IMR-90 (cell line): Measurements from ENCODE around the gene EHBP1L1.

Experiments
- RCOR1 ChIP-seq: IDR thresholded peaks from 2 replicates; pipeline ENCODE4 v1.6.1; 2012; ENCODE audit warnings: mild to moderate bottlenecking, low read length, improper control_type of control experiment; ENCODE audit not compliant: insufficient replicate concordance
- TF ChIP-seq, protein P1 (sequence below): conservative IDR thresholded peaks from 2 replicates; pipeline ENCODE4 v1.5.1; 2012; ENCODE audit warnings: mild to moderate bottlenecking, low read depth, low read length, improper control_type of control experiment

DNA sequence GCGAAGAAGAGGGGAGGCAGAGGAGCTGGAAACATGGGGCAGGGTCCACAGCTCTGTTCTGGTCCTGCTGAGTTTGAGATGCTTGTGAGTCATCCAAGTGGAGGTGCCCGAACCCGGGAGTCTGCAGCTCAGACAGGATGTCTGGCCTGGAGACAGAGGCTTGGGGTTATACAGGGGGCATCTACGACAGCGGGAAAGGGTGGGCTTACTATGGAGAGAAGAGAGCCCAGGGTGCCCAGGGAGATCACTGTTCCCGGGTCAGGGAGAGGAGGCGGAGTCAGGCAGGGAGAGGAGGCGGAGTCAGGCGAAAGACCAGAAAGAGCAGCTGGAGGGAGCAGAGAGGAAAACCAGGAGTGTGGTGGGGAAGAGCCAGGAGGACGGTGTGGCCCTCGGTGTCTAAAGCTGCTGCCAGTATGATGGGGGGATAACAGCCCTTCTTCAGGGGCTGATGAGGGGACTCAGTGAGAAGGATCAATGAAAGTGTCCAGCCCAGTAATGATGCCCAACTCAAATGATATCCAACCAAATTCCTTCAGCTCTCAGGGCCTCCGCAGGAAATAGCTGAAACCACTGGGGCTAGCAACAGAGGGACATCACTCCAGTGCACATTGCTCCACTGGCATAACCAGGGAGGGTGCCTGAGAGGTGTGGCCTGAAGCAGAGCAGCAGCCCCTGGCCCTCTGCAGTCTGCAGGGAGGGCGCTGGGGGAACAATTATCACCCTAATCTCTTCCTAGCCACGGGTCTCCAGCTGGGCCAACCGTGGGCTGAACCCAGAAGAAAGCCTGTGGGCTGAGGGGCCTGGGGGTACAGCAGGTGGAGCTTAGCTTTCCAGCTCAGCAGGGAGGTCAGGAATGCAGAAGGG lies 15.1 kb upstream of the EHBP1L1 start:
- TF ChIP-seq, protein P1, sequence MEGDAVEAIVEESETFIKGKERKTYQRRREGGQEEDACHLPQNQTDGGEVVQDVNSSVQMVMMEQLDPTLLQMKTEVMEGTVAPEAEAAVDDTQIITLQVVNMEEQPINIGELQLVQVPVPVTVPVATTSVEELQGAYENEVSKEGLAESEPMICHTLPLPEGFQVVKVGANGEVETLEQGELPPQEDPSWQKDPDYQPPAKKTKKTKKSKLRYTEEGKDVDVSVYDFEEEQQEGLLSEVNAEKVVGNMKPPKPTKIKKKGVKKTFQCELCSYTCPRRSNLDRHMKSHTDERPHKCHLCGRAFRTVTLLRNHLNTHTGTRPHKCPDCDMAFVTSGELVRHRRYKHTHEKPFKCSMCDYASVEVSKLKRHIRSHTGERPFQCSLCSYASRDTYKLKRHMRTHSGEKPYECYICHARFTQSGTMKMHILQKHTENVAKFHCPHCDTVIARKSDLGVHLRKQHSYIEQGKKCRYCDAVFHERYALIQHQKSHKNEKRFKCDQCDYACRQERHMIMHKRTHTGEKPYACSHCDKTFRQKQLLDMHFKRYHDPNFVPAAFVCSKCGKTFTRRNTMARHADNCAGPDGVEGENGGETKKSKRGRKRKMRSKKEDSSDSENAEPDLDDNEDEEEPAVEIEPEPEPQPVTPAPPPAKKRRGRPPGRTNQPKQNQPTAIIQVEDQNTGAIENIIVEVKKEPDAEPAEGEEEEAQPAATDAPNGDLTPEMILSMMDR = no peak
- TF ChIP-seq RCOR1 = no peak
